GM18873 (cell line): ENCODE results near the gene ARHGEF10L.
"Not testable (repeated sequence)": the region's sequence is repeated elsewhere in the genome, so short reads cannot be mapped to it uniquely, and the experiment has no call there.

Source experiments
- ATAC-seq: cut with Tn5 transposase; IDR thresholded peaks from one replicate; pipeline ENCODE4 v1.9.1; 2021; ENCODE audit warnings: mild to moderate bottlenecking, moderate library complexity, moderate number of reproducible peaks; ENCODE audit not compliant: unreplicated experiment, low FRiP score

The ARHGEF10L gene

GRCh38 chr1:17725811-17726582, 186.5 kb downstream of the ARHGEF10L start:
- no peak for ATAC-seq

- ATAC-seq, result no peak
Observed at GRCh38 chr1:17728123-17728712, 188.7 kb downstream of the ARHGEF10L start.

GRCh38 chr1:17729248-17729647, 189.8 kb downstream of the ARHGEF10L start:
- no peak for ATAC-seq

GRCh38 chr1:17729909-17730308, 190.4 kb downstream of the ARHGEF10L start:
- ATAC-seq, result no peak

GRCh38 chr1:17731460-17731859, 192.0 kb downstream of the ARHGEF10L start:
- ATAC-seq, result no peak

GRCh38 chr1:17732475-17732874, 193.0 kb downstream of the ARHGEF10L start:
- ATAC-seq, result no peak

- ATAC-seq, result no peak
Observed at GRCh38 chr1:17733661-17734060, 194.2 kb downstream of the ARHGEF10L start.

GRCh38 chr1:17734609-17735008, 195.1 kb downstream of the ARHGEF10L start:
- ATAC-seq, result no peak

- no peak for ATAC-seq
Observed at GRCh38 chr1:17735348-17735747, 195.8 kb downstream of the ARHGEF10L start.

- no peak for ATAC-seq
Observed at GRCh38 chr1:17735793-17736192, 196.3 kb downstream of the ARHGEF10L start.

GRCh38 chr1:17736625-17737024, 197.1 kb downstream of the ARHGEF10L start:
- no peak for ATAC-seq

- ATAC-seq, result no peak
Observed at GRCh38 chr1:17739050-17739449, 199.6 kb downstream of the ARHGEF10L start.

- ATAC-seq, result no peak
Observed at GRCh38 chr1:17741052-17741451, 201.6 kb downstream of the ARHGEF10L start.

- no peak for ATAC-seq
Observed at GRCh38 chr1:17742583-17742982, 203.1 kb downstream of the ARHGEF10L start.

- ATAC-seq, result no peak
Observed at GRCh38 chr1:17743008-17743647, 203.6 kb downstream of the ARHGEF10L start.

- ATAC-seq, result no peak
Observed at GRCh38 chr1:17743925-17744324, 204.4 kb downstream of the ARHGEF10L start.

GRCh38 chr1:17744666-17745478, 205.4 kb downstream of the ARHGEF10L start:
- no peak for ATAC-seq

- no peak for ATAC-seq
Observed at GRCh38 chr1:17745479-17745955, 206.0 kb downstream of the ARHGEF10L start.

GRCh38 chr1:17746281-17746680, 206.8 kb downstream of the ARHGEF10L start:
- not testable (repeated sequence) for ATAC-seq

GRCh38 chr1:17746920-17747319, 207.4 kb downstream of the ARHGEF10L start:
- ATAC-seq, result no peak
